ENCODE results near the gene ING5.

The ING5 gene

GRCh38 chr2:241672243-241673188 is 29.3 kb upstream of the ING5 start:
- no peak for DNase-seq (ENCODE audit: low read depth in 2 of 2)

GRCh38 chr2:241673189-241673663 is 28.6 kb upstream of the ING5 start:
- DNase-seq (ENCODE audit: low read depth in 2 of 2): no peak

GRCh38 chr2:241673797-241674725 is 27.8 kb upstream of the ING5 start:
- DNase-seq (ENCODE audit: low read depth in 2 of 2): no peak

GRCh38 chr2:241675885-241676284 is 26.0 kb upstream of the ING5 start:
- DNase-seq (ENCODE audit: low read depth in 2 of 2): no peak

- no peak for DNase-seq (ENCODE audit: low read depth in 2 of 2)
These were observed 25.2 kb upstream of the ING5 start for GRCh38 chr2:241676665-241677064.

GRCh38 chr2:241677392-241677791 is 24.4 kb upstream of the ING5 start:
- DNase-seq (ENCODE audit: low read depth in 2 of 2): no peak

- DNase-seq (ENCODE audit: low read depth in 2 of 2): no peak
These were observed 23.5 kb upstream of the ING5 start for GRCh38 chr2:241678307-241678706.

- DNase-seq (ENCODE audit: low read depth in 2 of 2): no peak
These were observed 22.9 kb upstream of the ING5 start for GRCh38 chr2:241678784-241679540.

- DNase-seq (ENCODE audit: low read depth in 2 of 2): no peak
These were observed 21.8 kb upstream of the ING5 start for GRCh38 chr2:241680044-241680443.

GRCh38 chr2:241680827-241681599 is 20.8 kb upstream of the ING5 start:
- DNase-seq (ENCODE audit: low read depth in 2 of 2): no peak

GRCh38 chr2:241686324-241686649 is 15.6 kb upstream of the ING5 start:
- DNase-seq (ENCODE audit: low read depth in 2 of 2): no peak

GRCh38 chr2:241686650-241687425 is 15.0 kb upstream of the ING5 start, which contains the start of gene DTYMK:
TSS of gene DTYMK (minus strand) at chr2:241686815. CDS start at chr2:241686783, 32 bp downstream.
- DNase-seq (ENCODE audit: low read depth in 2 of 2): peak; percentile 87 to 90

- DNase-seq (ENCODE audit: low read depth in 2 of 2): no peak
These were observed 12.5 kb upstream of the ING5 start for GRCh38 chr2:241689306-241689705.

- no peak for DNase-seq (ENCODE audit: low read depth in 2 of 2)
These were observed 11.6 kb upstream of the ING5 start for GRCh38 chr2:241690202-241690717.

- DNase-seq (ENCODE audit: low read depth in 2 of 2): no peak
These were observed 9.4 kb upstream of the ING5 start for GRCh38 chr2:241692448-241692847.

GRCh38 chr2:241695651-241696050 is 6.2 kb upstream of the ING5 start:
- no peak for DNase-seq (ENCODE audit: low read depth in 2 of 2)

GRCh38 chr2:241701149-241701398 is 765 bp upstream of the ING5 start:
- DNase-seq (ENCODE audit: low read depth in 2 of 2): no peak

GRCh38 chr2:241702155-241703031 is 554 bp downstream of the ING5 start:
- DNase-seq (ENCODE audit: low read depth in 2 of 2): peak; percentile 76 to 77

GRCh38 chr2:241703032-241703604 is 1.3 kb downstream of the ING5 start:
- DNase-seq (ENCODE audit: low read depth in 2 of 2): no peak

Measured in stimulated activated CD8-positive, alpha-beta memory T cell treated with anti-CD3 and anti-CD28 coated beads, Interleukin-7, amount 100 ng/mL, for 1 hour (primary cell).